ENCODE data around the gene ARNT2.

The ARNT2 gene

DNA sequence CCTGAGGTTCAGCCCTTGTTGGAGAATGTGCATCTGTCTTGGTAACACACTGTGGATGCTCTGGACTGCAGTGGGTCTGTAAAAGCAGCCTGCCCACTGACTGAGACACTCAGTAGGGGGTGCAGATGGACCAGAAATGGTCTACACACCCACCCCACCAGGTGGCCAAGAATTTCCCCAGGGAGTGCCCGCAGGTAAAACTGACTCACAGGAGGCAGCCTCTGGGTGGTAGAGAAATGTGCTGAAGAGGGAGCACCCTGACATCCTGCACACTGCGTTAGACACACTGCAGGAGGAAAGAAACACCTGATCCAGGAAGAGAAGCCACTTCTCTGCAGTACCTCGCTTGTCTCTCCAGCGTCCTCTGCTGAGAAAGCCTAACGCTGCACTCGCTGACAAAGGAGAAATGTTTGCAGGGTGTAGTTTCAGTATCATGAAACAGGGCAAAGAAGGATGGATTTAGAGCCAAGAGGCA, 181.4 kb downstream of the ARNT2 start:
- TF ChIP-seq GATA3 (IDR thresholded peaks at IDR 0.05; ENCODE audit: low read depth, low read length): no peak
- TF ChIP-seq GATA2 (IDR thresholded peaks at IDR 0.05; ENCODE audit: low read depth, low read length): no peak

DNA sequence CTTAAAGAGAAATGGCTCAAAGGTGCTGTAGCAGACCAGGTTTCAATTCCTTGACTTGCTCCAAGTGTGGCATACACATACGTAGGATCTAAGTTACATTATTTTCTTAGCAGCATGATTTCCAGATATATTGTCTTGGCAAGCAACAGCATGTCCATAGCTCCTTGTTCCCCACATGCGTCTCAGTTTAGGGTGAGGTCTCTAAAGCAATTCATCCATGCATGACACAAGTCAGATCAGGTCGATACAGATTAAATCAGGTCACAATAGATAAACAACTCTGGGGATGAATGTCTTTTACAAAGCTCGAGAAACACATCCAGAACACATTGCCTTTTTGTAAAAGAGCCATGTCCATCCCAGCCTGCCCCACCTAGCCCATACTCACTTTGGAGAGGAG, 182.0 kb downstream of the ARNT2 start:
- no peak for TF ChIP-seq GATA3 (IDR thresholded peaks at IDR 0.05; ENCODE audit: low read depth, low read length)
- TF ChIP-seq GATA2 (IDR thresholded peaks at IDR 0.05; ENCODE audit: low read depth, low read length): no peak

GRCh38 chr15:80587007-80587406, 182.8 kb downstream of the ARNT2 start:
- no peak for TF ChIP-seq GATA3 (IDR thresholded peaks at IDR 0.05; ENCODE audit: low read depth, low read length)
- no peak for TF ChIP-seq GATA2 (IDR thresholded peaks at IDR 0.05; ENCODE audit: low read depth, low read length)

DNA sequence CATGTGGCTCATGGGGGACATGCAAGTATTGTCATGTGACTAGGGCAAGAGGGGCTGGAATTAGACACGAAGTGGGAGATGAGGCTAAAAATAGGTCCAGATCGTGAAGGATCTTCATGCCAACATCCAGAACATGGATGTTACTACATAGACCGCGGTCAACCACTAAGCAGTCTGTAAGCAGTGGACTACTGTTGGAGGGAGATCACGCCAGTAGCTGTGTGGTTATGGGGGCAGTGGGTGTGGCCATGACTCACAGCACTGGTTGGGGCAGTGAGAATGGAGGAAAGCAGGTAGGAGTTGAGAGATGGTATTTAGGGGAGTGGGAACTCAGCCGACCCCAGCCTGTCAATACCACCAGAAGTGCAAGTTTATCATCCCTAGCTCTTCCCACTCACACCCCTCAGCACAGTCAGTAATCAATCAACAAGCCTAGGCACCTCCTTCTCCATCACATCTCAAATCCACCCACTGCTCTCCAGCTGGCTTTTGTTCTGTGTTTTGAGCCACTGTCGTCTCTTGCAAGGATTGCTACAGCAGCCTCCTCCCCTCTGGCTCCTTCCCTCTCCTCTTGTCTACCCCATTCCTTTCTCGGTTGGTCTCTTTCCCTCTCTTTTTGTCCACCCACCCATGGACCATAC, 183.8 kb downstream of the ARNT2 start:
- TF ChIP-seq GATA2 (IDR thresholded peaks at IDR 0.05; ENCODE audit: low read depth, low read length) (no peak), GATA3 (IDR thresholded peaks at IDR 0.05; ENCODE audit: low read depth, low read length) (no peak)

DNA sequence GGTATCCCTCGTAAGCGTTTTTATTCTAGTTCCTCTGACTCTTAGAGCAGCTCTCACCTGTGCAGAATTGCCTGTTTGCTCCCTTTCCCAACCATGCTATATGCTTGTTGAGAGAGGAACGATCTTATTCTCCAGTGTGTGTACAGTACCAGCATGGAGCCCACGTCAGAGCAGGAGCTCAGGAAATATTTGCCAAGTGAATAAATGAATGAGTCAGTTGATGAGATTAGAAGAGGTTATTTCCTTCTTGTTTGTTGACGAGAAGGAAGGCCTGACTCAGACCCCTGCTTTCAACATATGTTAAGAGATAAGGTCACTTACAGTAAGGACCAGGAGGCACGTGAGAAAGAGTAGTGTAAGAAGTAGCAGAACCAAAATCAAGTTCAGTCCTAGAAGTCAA, 184.6 kb downstream of the ARNT2 start:
- no peak for TF ChIP-seq GATA2 (IDR thresholded peaks at IDR 0.05; ENCODE audit: low read depth, low read length)
- TF ChIP-seq GATA3 (IDR thresholded peaks at IDR 0.05; ENCODE audit: low read depth, low read length): no peak

GRCh38 chr15:80590761-80591355, 186.7 kb downstream of the ARNT2 start:
- TF ChIP-seq GATA2 (IDR thresholded peaks at IDR 0.05; ENCODE audit: low read depth, low read length): no peak
- no peak for TF ChIP-seq GATA3 (IDR thresholded peaks at IDR 0.05; ENCODE audit: low read depth, low read length)

GRCh38 chr15:80591471-80591870, 187.3 kb downstream of the ARNT2 start:
- TF ChIP-seq GATA2 (IDR thresholded peaks at IDR 0.05; ENCODE audit: low read depth, low read length) (no peak), GATA3 (IDR thresholded peaks at IDR 0.05; ENCODE audit: low read depth, low read length) (no peak)

DNA sequence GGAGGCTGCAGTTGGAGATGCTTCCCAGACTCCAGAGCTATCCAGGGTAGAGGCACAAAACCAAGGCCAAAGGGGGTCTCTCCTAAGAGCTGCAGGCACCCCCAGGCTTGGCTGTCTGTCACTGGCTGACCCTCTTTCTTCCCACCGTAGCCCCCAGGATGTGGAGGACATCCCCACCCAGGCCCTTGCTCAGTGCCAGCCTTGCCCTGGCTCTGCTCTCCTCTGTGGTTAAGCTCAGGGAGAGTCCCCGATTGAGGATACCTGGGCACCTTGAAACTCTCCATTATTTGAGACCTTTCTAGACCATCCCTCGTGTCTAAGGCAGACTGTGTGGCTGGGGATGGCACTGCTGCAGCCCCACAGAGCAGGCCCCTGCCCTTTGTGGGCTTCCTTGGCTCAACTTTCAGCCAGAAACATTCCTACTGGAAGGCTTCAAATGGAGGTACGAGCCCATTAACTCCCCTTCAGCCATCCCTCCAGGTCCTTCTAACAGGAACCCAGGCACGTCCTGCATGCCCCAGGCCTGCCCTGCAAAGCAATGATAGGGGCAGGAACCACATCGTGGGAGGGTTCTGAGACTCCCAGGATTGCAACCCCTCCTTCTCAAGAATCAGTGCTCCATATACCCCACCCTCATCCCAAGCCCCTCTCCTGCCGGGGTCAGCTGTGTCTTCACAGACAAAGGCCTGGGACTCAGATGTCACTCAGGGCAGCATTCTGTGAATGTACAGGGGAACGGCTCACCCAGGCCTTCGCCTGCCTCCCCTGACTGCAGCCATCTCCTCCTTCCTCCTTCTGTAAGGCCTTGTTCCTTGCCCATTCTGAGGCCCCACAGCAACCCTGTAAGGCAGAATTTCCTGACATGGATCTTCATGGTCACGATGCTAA, 188.0 kb downstream of the ARNT2 start:
- no peak for TF ChIP-seq GATA2 (IDR thresholded peaks at IDR 0.05; ENCODE audit: low read depth, low read length)
- TF ChIP-seq GATA3 (IDR thresholded peaks at IDR 0.05; ENCODE audit: low read depth, low read length): no peak

- TF ChIP-seq GATA2 (IDR thresholded peaks at IDR 0.05; ENCODE audit: low read depth, low read length) (no peak), GATA3 (IDR thresholded peaks at IDR 0.05; ENCODE audit: low read depth, low read length) (no peak)
These were observed 189.4 kb downstream of the ARNT2 start for GRCh38 chr15:80593486-80594030.

GRCh38 chr15:80594091-80594889, 190.1 kb downstream of the ARNT2 start:
- TF ChIP-seq GATA3 (IDR thresholded peaks at IDR 0.05; ENCODE audit: low read depth, low read length) (no peak), GATA2 (IDR thresholded peaks at IDR 0.05; ENCODE audit: low read depth, low read length) (no peak)

DNA sequence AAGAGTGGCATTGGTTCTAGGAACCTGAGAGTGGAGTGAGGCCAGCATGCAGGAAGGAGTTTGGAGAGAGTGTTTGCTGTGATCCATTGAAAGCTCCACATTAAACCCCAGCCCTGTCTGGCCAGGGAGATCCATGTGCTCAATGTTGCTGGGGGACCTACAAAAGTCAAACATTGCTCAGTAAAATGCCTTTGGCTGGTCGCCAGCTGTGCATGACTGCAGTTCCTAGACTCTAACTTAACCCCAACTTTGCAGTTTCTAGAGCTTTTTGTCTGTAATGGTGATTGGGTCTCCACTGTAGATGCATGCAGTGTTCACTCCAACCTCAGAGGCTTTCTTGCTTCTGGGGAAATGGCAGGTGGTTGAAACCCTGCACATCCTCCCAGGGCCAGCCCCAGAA, 191.2 kb downstream of the ARNT2 start:
- TF ChIP-seq GATA2 (IDR thresholded peaks at IDR 0.05; ENCODE audit: low read depth, low read length): no peak
- TF ChIP-seq GATA3 (IDR thresholded peaks at IDR 0.05; ENCODE audit: low read depth, low read length): no peak

DNA sequence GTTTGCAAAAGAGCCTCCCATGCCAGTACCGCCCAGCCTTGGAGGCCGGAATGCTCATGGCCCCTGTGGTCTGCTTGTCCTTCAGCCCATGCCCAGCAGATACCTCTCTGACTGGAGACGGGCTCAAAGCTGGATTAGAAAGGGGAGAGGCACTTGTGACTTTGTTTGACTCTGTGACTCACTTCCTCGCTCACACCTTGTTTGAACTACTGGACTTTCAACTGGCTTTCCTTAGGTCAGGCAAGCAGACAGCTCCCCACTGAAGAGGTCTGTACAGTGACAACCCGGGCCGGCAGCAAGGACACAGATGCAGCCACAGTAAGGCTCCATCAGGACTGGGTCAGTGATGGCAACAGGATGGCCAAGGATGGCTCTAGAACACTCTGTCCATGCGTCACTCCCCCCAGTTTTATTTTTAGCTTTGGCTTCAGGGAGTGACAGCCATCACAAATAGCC, 192.4 kb downstream of the ARNT2 start:
- no peak for TF ChIP-seq GATA3 (IDR thresholded peaks at IDR 0.05; ENCODE audit: low read depth, low read length)
- TF ChIP-seq GATA2 (IDR thresholded peaks at IDR 0.05; ENCODE audit: low read depth, low read length): no peak

DNA sequence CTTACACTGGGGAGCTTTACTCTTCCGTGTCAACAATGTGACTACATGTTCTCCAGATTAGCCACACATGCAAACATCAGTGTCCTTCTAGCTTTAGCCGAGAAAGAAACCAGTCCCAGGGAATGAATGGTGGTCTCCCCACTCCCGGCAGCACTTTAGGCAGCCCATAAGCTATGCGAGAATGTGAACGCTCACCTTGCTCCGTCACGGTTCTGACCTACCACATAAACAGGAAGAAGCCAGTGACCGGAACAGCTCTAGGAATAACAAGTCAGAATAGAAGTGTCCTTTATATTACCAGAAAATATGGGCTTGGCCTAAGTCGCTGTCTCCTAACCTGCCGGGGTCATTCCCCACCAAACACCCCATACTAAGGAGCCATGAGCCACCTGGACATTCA, 192.9 kb downstream of the ARNT2 start:
- TF ChIP-seq GATA3 (IDR thresholded peaks at IDR 0.05; ENCODE audit: low read depth, low read length) (no peak), GATA2 (IDR thresholded peaks at IDR 0.05; ENCODE audit: low read depth, low read length) (no peak)
